NT2/D1 (cell line): Measurements from ENCODE around the gene ENKD1.

Experiments
- YY1 ChIP-seq: IDR thresholded peaks from 2 replicates; pipeline ENCODE4 v1.6.1; 2011; ENCODE audit not compliant: insufficient read length, insufficient read depth
- ZNF274 ChIP-seq: IDR thresholded peaks from 2 replicates; pipeline ENCODE4 v1.6.1; 2011; ENCODE audit warnings: mild to moderate bottlenecking, low read depth, low read length

GRCh38 chr16:67707790-67708189 lies 41.2 kb upstream of the ENKD1 start:
- TF ChIP-seq ZNF274: no peak
- no peak for TF ChIP-seq YY1
